Liver (tissue), 9 donors: ENCODE measurements around the gene THRA. TPM values are rescaled to one million over a fixed set of nuclear protein-coding genes. Genes with fewer than 3 reads are reported as not detected.

Experiments used
- DNase-seq: peaks from one replicate; pipeline ENCODE4 v3.0.0-alpha.2; 2017; ENCODE audit warnings: low spot score
- H3K27ac ChIP-seq, 2 donors: one replicate each; pipeline ENCODE4 v1.7.0; 2013; ENCODE audit warnings: inconsistent platforms in 2 of 2, low read length in 2 of 2, control low read depth in 1 of 2, low read depth in 1 of 2, mild to moderate bottlenecking in 1 of 2
- H3K27me3 ChIP-seq, 4 donors: one replicate each; pipeline versions ENCODE4 v1.6.1 to v1.7.0; 2013; ENCODE audit warnings: low read length in 3 of 4, inconsistent platforms in 1 of 4, mild to moderate bottlenecking in 1 of 4, moderate library complexity in 1 of 4; ENCODE audit not compliant: control insufficient read depth in 4 of 4, insufficient read depth in 4 of 4
- H3K36me3 ChIP-seq, 4 donors: one replicate each; pipeline versions ENCODE4 v1.6.1 to v1.7.0; 2013; ENCODE audit warnings: low read length in 3 of 4, mild to moderate bottlenecking in 3 of 4, low read depth in 1 of 4, moderate library complexity in 1 of 4; ENCODE audit not compliant: control insufficient read depth in 4 of 4, insufficient read depth in 3 of 4
- H3K4me1 ChIP-seq, 4 donors: one replicate each; pipeline versions ENCODE4 v1.6.1 to v1.7.0; 2013; ENCODE audit warnings: low read length in 3 of 4, mild to moderate bottlenecking in 3 of 4, moderate library complexity in 1 of 4; ENCODE audit not compliant: control insufficient read depth in 4 of 4, insufficient read depth in 4 of 4
- H3K4me3 ChIP-seq, 3 donors: one replicate each; pipeline versions ENCODE4 v1.6.1 to v1.7.0; 2013; ENCODE audit warnings: low read length in 3 of 3, control low read depth in 1 of 3, low read depth in 1 of 3, mild to moderate bottlenecking in 1 of 3
- H3K9ac ChIP-seq, 2 donors: one replicate each; pipeline ENCODE4 v1.7.0; 2013; ENCODE audit warnings: low read length in 2 of 2, mild to moderate bottlenecking in 2 of 2, moderate library complexity in 2 of 2, control low read depth in 1 of 2, low read depth in 1 of 2
- H3K9me3 ChIP-seq, 4 donors: one replicate each; pipeline versions ENCODE4 v1.6.1 to v1.7.0; 2013; ENCODE audit warnings: low read length in 3 of 4; ENCODE audit not compliant: control insufficient read depth in 4 of 4
- ATF3 ChIP-seq: IDR thresholded peaks from 2 replicates; pipeline ENCODE4 v1.6.1; 2016; ENCODE audit warnings: antibody characterized with exemption
- CTCF ChIP-seq: fragments of 150-350 bp; IDR thresholded peaks from 2 replicates; pipeline ENCODE4 v1.5.1; 2017; ENCODE audit warnings: improper control_type of control experiment, low read depth, low read length; ENCODE audit not compliant: missing input control
- EGR1 ChIP-seq, 2 donors: IDR thresholded peaks; 2 replicates each; pipeline ENCODE4 v1.6.1; 2016 to 2018; ENCODE audit warnings: antibody characterized with exemption in 2 of 2, low read depth in 2 of 2
- FOXA1 ChIP-seq: IDR thresholded peaks from 2 replicates; pipeline ENCODE4 v1.6.1; 2016; ENCODE audit warnings: antibody characterized with exemption
- FOXA2 ChIP-seq: IDR thresholded peaks from 2 replicates; pipeline ENCODE4 v1.6.1; 2016; ENCODE audit warnings: antibody characterized with exemption
- GABPA ChIP-seq, 2 donors: IDR thresholded peaks in 1 of 2; conservative IDR thresholded peaks in 1 of 2; 2 replicates each; pipeline ENCODE4 v1.6.1; 2016; ENCODE audit warnings: antibody characterized with exemption in 2 of 2, mild to moderate bottlenecking in 1 of 2, moderate library complexity in 1 of 2
- HNF4A ChIP-seq, 2 donors: conservative IDR thresholded peaks; 2 replicates each; pipeline ENCODE4 v1.6.1; 2016; ENCODE audit warnings: antibody characterized with exemption in 2 of 2, mild to moderate bottlenecking in 2 of 2
- HNF4G ChIP-seq: IDR thresholded peaks from 2 replicates; pipeline ENCODE4 v1.6.1; 2016; ENCODE audit warnings: antibody characterized with exemption
- JUND ChIP-seq, 2 donors: IDR thresholded peaks; 2 replicates each; pipeline ENCODE4 v1.6.1; 2016; ENCODE audit warnings: antibody characterized with exemption in 2 of 2
- MAX ChIP-seq: IDR thresholded peaks from 2 replicates; pipeline ENCODE4 v1.6.1; 2016; ENCODE audit warnings: antibody characterized with exemption
- NR2F2 ChIP-seq: IDR thresholded peaks from 2 replicates; pipeline ENCODE4 v1.6.1; 2016; ENCODE audit warnings: antibody characterized with exemption
- RAD21 ChIP-seq, 2 donors: IDR thresholded peaks; 2 replicates each; pipeline ENCODE4 v1.6.1; 2016; ENCODE audit warnings: antibody characterized with exemption in 2 of 2, mild to moderate bottlenecking in 2 of 2
- RXRA ChIP-seq, 2 donors: IDR thresholded peaks; 2 replicates each; pipeline ENCODE4 v1.6.1; 2017 to 2018; ENCODE audit warnings: antibody characterized with exemption in 2 of 2, mild to moderate bottlenecking in 1 of 2
- SP1 ChIP-seq: IDR thresholded peaks from 2 replicates; pipeline ENCODE4 v1.6.1; 2018; ENCODE audit warnings: antibody characterized with exemption, mild to moderate bottlenecking
- TAF1 ChIP-seq: conservative IDR thresholded peaks from 2 replicates; pipeline ENCODE4 v1.6.1; 2016; ENCODE audit warnings: antibody characterized with exemption, mild to moderate bottlenecking
- ZBTB33 ChIP-seq: IDR thresholded peaks from 2 replicates; pipeline ENCODE4 v1.6.1; 2016; ENCODE audit warnings: antibody characterized with exemption
- WGBS: extraction: QIAGEN DNeasy Blood & Tissue Kit; methylation state at CpG from one replicate; pipeline ENCODE4 v1.1.7; 2013; 5-methylcytosine and 5-hydroxymethylcytosine counted together
- polyA plus RNA-seq, 2 donors: library from polyadenylated mRNA; stranded (reverse) in 1 of 2; unstranded in 1 of 2; fragments of 200-250 nt in 1 of 2; fragments of >200 nt in 1 of 2; fragmentation: Nextera tagmentation in 1 of 2; extraction: Ambion mirVana in 1 of 2; gene quantifications; one replicate each; pipeline versions ENCODE4 v1.2.1 to v1.2.3, GENCODE V29; 2013 to 2015
- total RNA-seq, 2 donors: library from RNA; depleted of rRNA; stranded (reverse); fragments of >200 nt; gene quantifications; one replicate each; pipeline ENCODE4 v1.2.3, GENCODE V29; 2014
- donor health status: healthy.
- donor health status: healthy.
- donor health status: healthy.
- donor health status: healthy.
- donor health status: healthy.

Gene THRA
- total and polyA plus RNA-seq, 4 donors, result 3.2 to 10.3 (median 7.4) TPM

GRCh38 chr17:40094874-40095273, 32.1 kb downstream of the THRA start:
- TF ChIP-seq RXRA (IDR thresholded peaks at IDR 0.05) (peak in 1 of 2 donors; percentile 29), ATF3 (no peak)
- H3K4me1 ChIP-seq, result peaks cover 14 to 55% (median 44%) of the 10 kb centered on the region in 4 donors
- WGBS, result 75% methylated on average over 14 of the region's 14 CpGs
- no peak overlapping the region for H3K9ac ChIP-seq
- H3K9me3 ChIP-seq, result no peaks in the 10 kb centered on the region
- no peaks in the 10 kb centered on the region for H3K27me3 ChIP-seq
- peaks cover 14 to 35% (median 23%) of the 10 kb centered on the region in 4 donors for H3K36me3 ChIP-seq
- no peak for DNase-seq
- no peak overlapping the region for H3K4me3 ChIP-seq
- peak overlapping the region; percentile 47 to 99 for H3K27ac ChIP-seq

- WGBS, result 67% methylated on average over 17 of the region's 17 CpGs
- H3K36me3 ChIP-seq, result peaks cover 14 to 35% (median 23%) of the 10 kb centered on the region in 4 donors
- H3K9me3 ChIP-seq, result no peaks in the 10 kb centered on the region
- no peak overlapping the region for H3K9ac ChIP-seq
- H3K27ac ChIP-seq, result peak overlapping the region; percentile 47 to 99
- no peak overlapping the region for H3K4me3 ChIP-seq
- no peak for TF ChIP-seq ZBTB33
- TF ChIP-seq GABPA (IDR thresholded peaks at IDR 0.05 in 1 of 2, conservative IDR thresholded peaks at IDR 0.05 in 1 of 2), result no peak
- TF ChIP-seq HNF4G, result no peak
- no peak for TF ChIP-seq SP1
- TF ChIP-seq TAF1, result no peak
- TF ChIP-seq JUND (IDR thresholded peaks at IDR 0.05), result no peak
- no peak for TF ChIP-seq RAD21 (IDR thresholded peaks at IDR 0.05)
- TF ChIP-seq MAX, result no peak
- TF ChIP-seq FOXA1, result no peak
- TF ChIP-seq NR2F2, result no peak
- no peak for TF ChIP-seq CTCF
- TF ChIP-seq ATF3, result no peak
- TF ChIP-seq EGR1 (IDR thresholded peaks at IDR 0.05; ENCODE audit: low read depth in 2 of 2), result no peak
- no peak for TF ChIP-seq HNF4A (conservative IDR thresholded peaks at IDR 0.05)
- TF ChIP-seq RXRA (IDR thresholded peaks at IDR 0.05), result no peak
- no peak for TF ChIP-seq FOXA2
- peaks cover 14 to 58% (median 45%) of the 10 kb centered on the region in 4 donors for H3K4me1 ChIP-seq
- no peaks in the 10 kb centered on the region for H3K27me3 ChIP-seq
- DNase-seq, result no peak
Measured at GRCh38 chr17:40095351-40095943, 32.7 kb downstream of the THRA start.
